ENCODE data around the gene RASL10A.
A peak's percentile ranks its signal among the peaks of the same experiment; 100 is the strongest.

The RASL10A gene

GRCh38 chr22:29342577-29343312 is 27.2 kb upstream of the RASL10A start:
- H3K4me3 Mint-ChIP-seq, result no peak overlapping the region
- H3K4me1 Mint-ChIP-seq, result no peaks in the 10 kb centered on the region
- no peaks in the 10 kb centered on the region for H3K9me3 Mint-ChIP-seq
- ATAC-seq (no peak), DNase-seq (no peak)
- H3K27ac Mint-ChIP-seq, result peak overlapping the region in 1 of 2 donors; percentile 92
- no peaks in the 10 kb centered on the region for H3K27me3 Mint-ChIP-seq

GRCh38 chr22:29342177-29342576 is 26.7 kb upstream of the RASL10A start:
- no peaks in the 10 kb centered on the region for H3K9me3 Mint-ChIP-seq
- no peaks in the 10 kb centered on the region for H3K4me1 Mint-ChIP-seq
- ATAC-seq, result no peak
- DNase-seq, result no peak
- H3K27ac Mint-ChIP-seq, result peak overlapping the region in 1 of 2 donors; percentile 87
- H3K4me3 Mint-ChIP-seq, result no peak overlapping the region
- H3K27me3 Mint-ChIP-seq, result no peaks in the 10 kb centered on the region

GRCh38 chr22:29341849-29342127 is 26.3 kb upstream of the RASL10A start:
- H3K27me3 Mint-ChIP-seq, result no peaks in the 10 kb centered on the region

GRCh38 chr22:29341056-29341848 is 25.8 kb upstream of the RASL10A start:
- ATAC-seq (no peak), DNase-seq (no peak)
- no peaks in the 10 kb centered on the region for H3K27me3 Mint-ChIP-seq
- no peak overlapping the region for H3K4me3 Mint-ChIP-seq
- no peak overlapping the region for H3K27ac Mint-ChIP-seq
- no peaks in the 10 kb centered on the region for H3K4me1 Mint-ChIP-seq
- H3K9me3 Mint-ChIP-seq, result no peaks in the 10 kb centered on the region

More at GRCh38 chr22:29341849-29342127, 26.3 kb upstream of the RASL10A start:
- no peak for DNase-seq
- Mint-ChIP-seq H3K4me3 (no peak overlapping the region), H3K4me1 (no peaks in the 10 kb centered on the region), H3K27ac (no peak overlapping the region), H3K9me3 (no peaks in the 10 kb centered on the region)
- no peak for ATAC-seq

GRCh38 chr22:29340566-29340965 is 25.1 kb upstream of the RASL10A start:
- Mint-ChIP-seq H3K9me3 (no peaks in the 10 kb centered on the region), H3K4me1 (no peaks in the 10 kb centered on the region), H3K27ac (peak overlapping the region in 1 of 2 donors; percentile 74), H3K4me3 (no peak overlapping the region), H3K27me3 (no peaks in the 10 kb centered on the region)
- no peak for ATAC-seq
- no peak for DNase-seq

- H3K4me1 Mint-ChIP-seq, result no peaks in the 10 kb centered on the region
- peak overlapping the region in 1 of 2 donors; percentile 55 for H3K27ac Mint-ChIP-seq
- H3K4me3 Mint-ChIP-seq, result no peak overlapping the region
- ATAC-seq (no peak), DNase-seq (no peak)
- no peaks in the 10 kb centered on the region for H3K27me3 Mint-ChIP-seq
- no peaks in the 10 kb centered on the region for H3K9me3 Mint-ChIP-seq
Observed at GRCh38 chr22:29339381-29340235, 24.1 kb upstream of the RASL10A start.

GRCh38 chr22:29338398-29338797 is 22.9 kb upstream of the RASL10A start:
- ATAC-seq (no peak), DNase-seq (no peak)
- Mint-ChIP-seq H3K4me1 (no peaks in the 10 kb centered on the region), H3K4me3 (no peak overlapping the region), H3K9me3 (no peaks in the 10 kb centered on the region), H3K27me3 (no peaks in the 10 kb centered on the region), H3K27ac (no peak overlapping the region)

- H3K4me3 Mint-ChIP-seq, result no peak overlapping the region
- no peaks in the 10 kb centered on the region for H3K27me3 Mint-ChIP-seq
- DNase-seq (no peak), ATAC-seq (no peak)
- no peaks in the 10 kb centered on the region for H3K9me3 Mint-ChIP-seq
- H3K4me1 Mint-ChIP-seq, result no peaks in the 10 kb centered on the region
- peak overlapping the region in 1 of 2 donors; percentile 42 for H3K27ac Mint-ChIP-seq
Observed at GRCh38 chr22:29337631-29338284, 22.3 kb upstream of the RASL10A start.

- DNase-seq (no peak), ATAC-seq (no peak)
- Mint-ChIP-seq H3K9me3 (no peaks in the 10 kb centered on the region), H3K27me3 (no peaks in the 10 kb centered on the region), H3K27ac (no peak overlapping the region), H3K4me1 (no peaks in the 10 kb centered on the region), H3K4me3 (no peak overlapping the region)
Observed at GRCh38 chr22:29336751-29337490, 21.4 kb upstream of the RASL10A start.

- no peak for DNase-seq
- Mint-ChIP-seq H3K4me1 (no peaks in the 10 kb centered on the region), H3K4me3 (no peak overlapping the region), H3K27ac (no peak overlapping the region), H3K9me3 (no peaks in the 10 kb centered on the region), H3K27me3 (no peaks in the 10 kb centered on the region)
- ATAC-seq, result no peak
Observed at GRCh38 chr22:29335656-29336055, 20.2 kb upstream of the RASL10A start.

- Mint-ChIP-seq H3K27ac (no peak overlapping the region), H3K9me3 (no peaks in the 10 kb centered on the region), H3K4me3 (no peak overlapping the region), H3K27me3 (no peaks in the 10 kb centered on the region), H3K4me1 (no peaks in the 10 kb centered on the region)
- ATAC-seq (no peak), DNase-seq (no peak)
Observed at GRCh38 chr22:29334696-29335344, 19.3 kb upstream of the RASL10A start.

- no peak overlapping the region for H3K4me3 Mint-ChIP-seq
- DNase-seq, result no peak
- ATAC-seq, result no peak
Observed at GRCh38 chr22:29334148-29334547, 18.7 kb upstream of the RASL10A start.

GRCh38 chr22:29332886-29333496 is 17.5 kb upstream of the RASL10A start:
- DNase-seq, result no peak
- no peak overlapping the region for H3K4me3 Mint-ChIP-seq
- H3K4me1 Mint-ChIP-seq, result no peaks in the 10 kb centered on the region
- H3K9me3 Mint-ChIP-seq, result no peaks in the 10 kb centered on the region
- H3K27ac Mint-ChIP-seq, result peak overlapping the region; percentile 74 to 76
- ATAC-seq, result no peak
- no peaks in the 10 kb centered on the region for H3K27me3 Mint-ChIP-seq

More at GRCh38 chr22:29334148-29334547, 18.7 kb upstream of the RASL10A start:
- Mint-ChIP-seq H3K27me3 (no peaks in the 10 kb centered on the region), H3K9me3 (no peaks in the 10 kb centered on the region), H3K27ac (no peak overlapping the region), H3K4me1 (no peaks in the 10 kb centered on the region)

- no peak for ATAC-seq
- Mint-ChIP-seq H3K27me3 (no peaks in the 10 kb centered on the region), H3K4me3 (no peak overlapping the region), H3K9me3 (no peaks in the 10 kb centered on the region), H3K4me1 (no peaks in the 10 kb centered on the region), H3K27ac (no peak overlapping the region)
- no peak for DNase-seq
Observed at GRCh38 chr22:29331658-29332300, 16.3 kb upstream of the RASL10A start.
